GM06990 (cell line): ENCODE data around the gene SETD1A.

Experiments
- DNase-seq: peaks from one replicate; pipeline ENCODE4 v3.0.0-alpha.2; 2011; ENCODE audit not compliant: insufficient read length; ENCODE audit errors: extremely low read depth
- H3K27me3 ChIP-seq: replicated peaks from 2 replicates; pipeline ENCODE4 v1.6.0; 2011; ENCODE audit warnings: low read length; ENCODE audit not compliant: control insufficient read depth, insufficient read depth
- H3K36me3 ChIP-seq: 2 replicates; pipeline ENCODE4 v1.5.1; 2011; ENCODE audit warnings: low read length; ENCODE audit not compliant: control insufficient read depth, insufficient read depth
- H3K4me3 ChIP-seq: replicated peaks from 2 replicates; pipeline ENCODE4 v1.5.1; 2011; ENCODE audit warnings: low read depth, mild to moderate bottlenecking, control low read depth, low read length
- CTCF ChIP-seq: IDR thresholded peaks from 2 replicates; pipeline ENCODE4 v1.5.1; 2011; ENCODE audit warnings: low read length, control low read depth, mild to moderate bottlenecking, inconsistent platforms; ENCODE audit not compliant: insufficient read depth, poor library complexity, severe bottlenecking

The SETD1A gene

GRCh38 chr16:30953511-30954124 is 3.9 kb upstream of the SETD1A start:
- DNase-seq, result peak; percentile 59
- Histone ChIP-seq H3K36me3 (no peaks in the 10 kb centered on the region; the same call in 1 of the 2 replicates), H3K4me3 (no peak overlapping the region), H3K27me3 (no peaks in the 10 kb centered on the region)
- TF ChIP-seq CTCF, result peak; percentile 77

GRCh38 chr16:30954993-30955392 is 2.6 kb upstream of the SETD1A start:
- H3K4me3 ChIP-seq, result no peak overlapping the region
- no peak for TF ChIP-seq CTCF
- DNase-seq, result no peak
- H3K36me3 ChIP-seq, result peaks cover 5% of the 10 kb centered on the region
- H3K27me3 ChIP-seq, result no peaks in the 10 kb centered on the region

GRCh38 chr16:30956601-30957455 is 726 bp upstream of the SETD1A start:
- TF ChIP-seq CTCF, result peak; percentile 56
- H3K36me3 ChIP-seq, result peaks cover 14% of the 10 kb centered on the region
- H3K27me3 ChIP-seq, result no peaks in the 10 kb centered on the region
- DNase-seq, result peak; percentile 86
- H3K4me3 ChIP-seq, result peak overlapping the region; percentile 86

DNA sequence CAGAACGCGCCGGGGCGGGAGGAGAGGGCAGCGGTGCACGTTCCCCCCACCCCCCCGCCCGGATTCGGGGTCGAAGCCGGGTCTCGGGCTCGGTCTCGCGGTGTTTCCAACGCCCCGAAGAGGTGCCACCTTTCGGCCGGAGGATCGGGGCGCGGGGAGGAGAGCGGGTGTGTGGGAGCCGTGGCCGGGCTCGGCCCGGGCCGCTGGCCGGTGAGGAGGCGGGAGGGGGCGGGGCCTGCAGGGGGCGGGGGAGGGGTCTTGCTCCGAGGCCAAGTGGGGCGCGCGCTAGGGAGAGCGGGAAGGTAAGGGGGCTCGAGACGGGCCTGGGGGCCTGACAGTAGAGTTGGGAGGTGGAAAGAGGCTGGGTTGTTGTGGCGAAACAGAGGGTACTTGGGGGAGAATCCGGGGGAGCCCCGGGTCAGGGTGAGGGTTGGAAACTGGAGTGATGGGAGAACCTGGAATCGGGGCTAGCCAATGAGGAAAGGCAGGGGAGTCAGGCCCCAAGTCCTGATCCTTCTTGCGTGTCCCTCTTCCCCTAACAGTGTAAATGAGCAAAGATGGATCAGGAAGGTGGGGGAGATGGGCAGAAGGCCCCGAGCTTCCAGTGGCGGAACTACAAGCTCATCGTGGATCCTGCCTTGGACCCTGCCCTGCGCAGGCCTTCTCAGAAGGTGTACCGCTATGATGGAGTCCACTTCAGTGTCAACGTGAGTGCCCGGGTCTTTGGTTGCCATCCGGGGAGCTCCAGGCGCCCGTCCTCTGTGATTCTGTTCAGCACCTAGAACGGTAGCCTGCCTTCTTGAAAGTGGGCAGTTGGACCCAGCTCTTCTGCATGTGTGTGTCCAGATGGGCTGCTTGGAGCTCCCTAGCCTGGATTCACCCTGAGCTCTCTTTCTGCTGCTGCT is 873 bp downstream of the SETD1A start:
- Histone ChIP-seq H3K4me3 (peak overlapping the region; percentile 86), H3K36me3 (peaks cover 17% of the 10 kb centered on the region), H3K27me3 (no peaks in the 10 kb centered on the region)
- no peak for TF ChIP-seq CTCF
- DNase-seq, result no peak

DNA sequence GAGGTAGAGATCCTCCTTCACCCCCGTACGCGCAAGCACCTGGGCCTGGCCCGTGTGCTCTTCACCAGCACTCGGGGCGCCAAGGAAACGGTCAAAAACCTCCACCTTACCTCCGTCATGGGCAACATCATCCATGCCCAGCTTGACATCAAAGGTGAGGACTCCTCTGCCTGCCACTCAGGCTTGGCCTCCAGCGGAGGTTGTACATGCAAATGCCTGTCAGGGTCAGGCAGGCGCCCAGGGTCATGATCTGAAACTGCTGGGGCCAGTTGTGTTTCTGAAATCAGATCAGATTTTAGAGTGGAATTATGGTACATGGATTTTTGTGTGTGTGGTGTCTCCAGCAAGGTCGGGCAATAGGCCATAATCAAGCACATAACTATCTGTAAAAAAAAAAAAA is 3.8 kb downstream of the SETD1A start:
- no peak for DNase-seq
- H3K4me3 ChIP-seq, result no peak overlapping the region
- no peaks in the 10 kb centered on the region for H3K27me3 ChIP-seq
- no peak for TF ChIP-seq CTCF
- H3K36me3 ChIP-seq, result peaks cover 27% of the 10 kb centered on the region
